GM08714 (cell line): ENCODE data around the gene RNF220.

Experiments
- H3K4me3 ChIP-seq: fragments of 200-500 bp; sonication (Bioruptor generic); 2 replicates; pipeline ENCODE4 v1.5.1; 2014; ENCODE audit warnings: mild to moderate bottlenecking, low read length, inconsistent platforms
- ZNF274 ChIP-seq: IDR thresholded peaks from 2 replicates; pipeline ENCODE4 v1.6.1; 2012; ENCODE audit warnings: mild to moderate bottlenecking, low read depth, low read length

Gene RNF220

DNA sequence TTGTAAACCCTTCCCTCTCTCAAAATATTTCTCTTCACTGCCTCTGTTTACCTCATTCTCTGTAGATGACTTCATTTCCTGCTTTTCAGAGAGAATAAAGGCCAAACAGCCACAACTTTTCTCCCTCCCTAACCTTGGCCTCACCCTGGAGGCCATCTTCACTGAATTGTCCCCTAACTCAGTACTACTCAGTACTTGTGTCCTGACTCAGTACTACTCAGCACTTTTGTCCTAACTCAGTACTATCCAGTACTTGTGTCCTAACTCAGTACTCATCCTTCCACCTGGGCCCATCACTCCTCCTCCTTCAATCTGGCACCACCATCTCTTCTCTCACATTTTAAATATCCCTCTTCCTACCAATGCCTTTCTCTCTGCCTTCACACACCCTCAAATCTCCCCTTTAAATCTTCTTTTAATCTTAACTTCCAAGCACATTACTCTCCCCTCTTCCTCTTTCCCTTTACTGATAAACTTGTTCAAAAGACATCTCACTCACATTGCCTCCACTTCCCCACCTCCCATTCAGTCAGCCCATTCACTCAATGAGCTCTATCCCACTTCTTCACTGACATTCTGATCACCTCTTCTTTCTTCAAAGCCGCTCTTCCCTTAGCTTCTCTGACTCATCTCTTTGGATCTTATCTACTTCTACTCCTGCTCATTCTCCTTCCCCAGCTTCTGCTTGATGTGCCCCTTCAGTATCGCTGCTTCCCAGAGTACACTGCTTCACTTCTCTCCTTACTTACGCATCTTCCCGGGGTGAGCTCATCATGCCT lies 121.4 kb downstream of the RNF220 start:
- TF ChIP-seq ZNF274, result no peak
- no peak overlapping the region for H3K4me3 ChIP-seq

DNA sequence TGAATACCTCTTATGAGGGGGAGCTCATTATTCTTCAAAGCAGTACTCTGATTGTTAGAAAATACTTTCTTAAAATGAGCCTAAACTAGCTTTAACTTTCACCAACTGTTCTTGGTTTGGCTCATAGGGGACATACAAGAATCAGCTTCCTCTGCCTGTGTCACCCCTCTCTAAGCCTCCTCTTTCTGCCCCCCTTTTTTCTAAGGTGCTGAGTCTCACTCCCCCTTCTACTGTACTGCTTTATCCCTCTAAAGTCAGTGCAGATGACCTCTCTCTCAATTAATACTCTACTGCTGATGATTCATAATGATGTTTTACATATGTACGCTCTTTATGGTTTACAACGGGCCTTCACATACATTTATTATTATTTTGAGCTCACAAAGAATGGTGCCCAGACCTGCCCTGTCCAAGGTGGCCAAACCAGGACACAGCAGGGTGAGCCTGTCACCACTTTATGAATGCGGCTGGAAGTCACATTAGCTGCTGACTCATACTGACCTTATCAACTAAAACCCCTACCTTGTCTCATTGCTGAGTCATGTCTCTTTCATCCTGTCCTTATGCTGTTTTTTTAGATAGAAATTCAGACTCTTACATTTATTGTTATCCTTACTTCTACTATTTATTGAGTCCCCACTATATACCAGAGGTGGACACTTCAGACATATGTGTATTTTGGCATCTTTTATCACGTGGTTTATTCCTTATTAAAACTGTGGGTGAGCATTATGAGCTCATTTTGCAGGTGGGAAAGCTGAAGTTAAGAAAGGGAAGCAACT lies 126.9 kb downstream of the RNF220 start:
- TF ChIP-seq ZNF274, result no peak
- H3K4me3 ChIP-seq, result no peak overlapping the region

DNA sequence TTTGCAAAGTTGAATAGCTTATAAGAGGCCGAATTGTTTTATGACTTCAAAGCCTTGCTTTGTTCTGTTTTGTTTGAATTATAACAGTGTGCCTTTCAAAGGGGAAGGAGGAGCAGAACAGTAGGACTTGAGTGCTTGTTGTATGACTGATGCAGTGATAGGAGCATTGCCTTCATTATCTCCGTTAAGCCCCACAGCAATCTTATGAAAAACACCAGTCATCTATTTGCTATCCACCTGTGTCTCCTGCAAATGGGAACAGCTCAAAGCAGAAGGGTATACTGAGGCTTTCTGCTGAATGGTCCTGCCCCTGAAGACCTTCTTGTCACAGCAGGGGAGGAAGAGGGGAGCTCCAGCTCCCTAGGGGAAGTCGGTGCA lies 127.5 kb downstream of the RNF220 start:
- TF ChIP-seq ZNF274, result no peak
- H3K4me3 ChIP-seq, result no peak overlapping the region

DNA sequence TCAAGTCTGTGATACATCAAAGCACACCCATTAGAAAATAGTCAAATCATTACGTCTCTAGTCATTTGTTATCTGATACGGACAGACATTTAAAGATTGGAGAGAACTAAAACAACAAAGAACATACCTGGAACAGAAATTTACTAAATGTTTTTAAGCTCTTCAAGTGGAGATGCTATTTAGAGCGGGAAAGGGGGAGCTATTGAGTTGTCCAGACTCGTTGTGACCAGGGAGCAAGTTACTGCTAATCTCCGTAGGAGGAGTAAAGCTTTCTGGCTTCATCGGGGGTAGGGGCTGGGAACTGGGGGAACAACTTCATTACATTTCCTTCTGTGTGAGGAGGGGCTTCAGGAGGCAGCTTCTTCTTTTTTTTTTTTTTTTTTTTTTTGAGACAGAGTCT lies 129.7 kb downstream of the RNF220 start:
- no peak overlapping the region for H3K4me3 ChIP-seq
- no peak for TF ChIP-seq ZNF274

DNA sequence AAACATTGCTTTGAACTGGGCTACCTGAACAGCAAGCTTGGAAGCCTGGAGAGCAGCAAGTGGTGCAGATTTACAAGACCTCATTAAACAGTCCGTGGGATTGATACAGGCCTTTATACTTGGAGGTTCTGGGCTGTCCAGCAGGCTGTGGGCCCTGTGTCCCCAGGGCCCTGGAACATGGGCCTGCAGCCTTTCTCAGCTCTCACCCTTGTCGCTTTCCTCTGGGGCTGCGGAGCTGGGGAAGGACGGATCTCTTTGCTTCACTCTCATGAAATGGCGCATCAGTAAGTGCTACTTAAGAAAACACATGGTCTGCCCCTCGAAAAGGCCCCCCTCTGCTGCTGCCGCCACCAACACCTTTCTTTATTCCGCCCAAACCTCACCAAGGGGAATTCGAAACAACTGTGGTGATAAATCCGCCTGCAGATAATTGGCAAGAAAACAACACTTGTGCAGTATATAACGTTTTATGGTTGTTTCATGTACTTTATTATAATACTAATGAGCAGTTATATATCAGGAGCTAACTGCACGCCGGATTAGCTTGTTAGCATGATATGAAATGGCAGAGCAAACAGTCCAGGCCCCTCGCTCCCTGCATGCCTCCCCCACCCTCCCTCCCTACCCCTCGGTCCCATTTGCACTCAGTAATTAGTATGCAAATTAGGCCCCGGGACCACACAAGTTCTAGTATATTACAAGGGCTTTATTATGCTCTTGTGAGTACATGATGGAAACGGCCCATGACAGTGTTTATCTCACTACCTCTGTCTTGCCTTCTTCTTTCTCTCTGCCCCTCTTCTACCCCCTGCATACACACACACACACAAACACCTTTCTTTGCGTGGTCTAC lies 131.5 kb downstream of the RNF220 start:
- no peak for TF ChIP-seq ZNF274
- H3K4me3 ChIP-seq, result no peak overlapping the region

DNA sequence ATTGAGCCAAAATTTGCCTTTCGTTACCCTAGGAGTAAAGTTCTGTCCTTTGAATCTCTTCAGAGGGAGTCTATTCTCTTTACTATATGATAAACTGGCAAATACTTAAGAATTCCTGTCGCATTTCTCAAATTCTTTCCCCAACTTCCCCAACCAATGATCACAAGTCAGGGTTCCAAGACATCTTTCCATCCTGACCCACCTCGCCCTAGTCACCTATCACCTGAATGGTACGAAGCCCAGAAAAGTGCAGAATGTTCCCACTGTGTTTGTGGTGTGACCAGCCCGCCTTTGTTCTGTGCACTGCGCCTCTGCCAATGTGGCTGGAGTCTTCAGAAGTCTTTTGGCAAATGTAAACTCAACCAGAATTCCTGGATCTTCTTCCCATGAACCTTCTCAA lies 132.5 kb downstream of the RNF220 start:
- no peak overlapping the region for H3K4me3 ChIP-seq
- no peak for TF ChIP-seq ZNF274

DNA sequence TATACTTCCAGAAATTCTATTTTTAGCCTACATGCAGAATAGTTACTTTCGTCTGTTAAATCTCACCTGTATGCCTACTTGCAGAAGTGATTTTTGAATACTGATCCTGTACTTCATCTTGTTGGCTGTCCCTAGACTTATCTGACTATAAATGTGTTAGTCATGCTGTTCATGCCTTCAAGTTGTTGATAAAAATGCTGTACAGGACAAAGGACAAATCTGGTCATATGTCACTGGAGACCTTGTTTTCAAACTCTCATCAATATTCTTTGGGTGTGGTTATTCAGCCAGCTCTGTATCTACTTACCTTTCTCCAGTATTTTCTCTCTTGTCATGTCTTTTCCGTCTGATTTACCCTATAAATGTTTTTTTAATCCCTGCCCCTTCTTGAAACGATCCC lies 132.9 kb downstream of the RNF220 start:
- no peak overlapping the region for H3K4me3 ChIP-seq
- TF ChIP-seq ZNF274, result no peak

DNA sequence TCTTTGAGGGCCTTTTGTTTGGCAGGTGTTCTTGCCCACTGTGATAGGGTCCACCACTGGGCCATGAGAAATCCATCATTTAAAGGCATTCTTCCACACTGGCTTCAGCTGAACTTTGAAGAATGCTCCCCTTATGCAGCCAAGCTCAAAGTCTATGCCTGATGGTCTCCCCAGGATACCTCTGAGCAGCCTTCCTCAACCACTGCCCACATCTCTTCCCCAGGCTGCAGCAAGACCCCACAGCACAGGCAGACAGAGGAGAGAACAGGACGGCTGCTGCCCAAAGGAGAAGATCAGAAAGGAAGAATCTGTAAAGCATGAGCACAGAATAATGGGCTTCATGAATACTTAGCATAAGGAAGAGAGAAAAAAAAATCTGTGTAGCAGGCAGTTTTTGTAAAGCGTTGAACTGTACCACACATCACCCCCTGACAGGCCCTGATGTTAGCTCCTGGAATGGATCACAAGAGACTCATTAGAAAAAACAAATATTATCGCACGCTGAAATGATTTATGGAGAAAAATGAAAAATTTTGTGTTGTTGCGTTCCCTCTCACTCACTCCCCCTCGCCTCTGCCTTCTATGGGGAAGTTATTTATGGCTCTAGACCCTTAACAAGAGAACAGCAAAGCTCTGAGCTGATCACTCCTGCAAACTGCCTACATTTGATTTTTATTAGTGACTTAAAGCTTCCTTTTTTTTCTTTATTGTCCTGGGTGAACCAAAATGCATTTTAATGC lies 135.1 kb downstream of the RNF220 start:
- no peak for TF ChIP-seq ZNF274

DNA sequence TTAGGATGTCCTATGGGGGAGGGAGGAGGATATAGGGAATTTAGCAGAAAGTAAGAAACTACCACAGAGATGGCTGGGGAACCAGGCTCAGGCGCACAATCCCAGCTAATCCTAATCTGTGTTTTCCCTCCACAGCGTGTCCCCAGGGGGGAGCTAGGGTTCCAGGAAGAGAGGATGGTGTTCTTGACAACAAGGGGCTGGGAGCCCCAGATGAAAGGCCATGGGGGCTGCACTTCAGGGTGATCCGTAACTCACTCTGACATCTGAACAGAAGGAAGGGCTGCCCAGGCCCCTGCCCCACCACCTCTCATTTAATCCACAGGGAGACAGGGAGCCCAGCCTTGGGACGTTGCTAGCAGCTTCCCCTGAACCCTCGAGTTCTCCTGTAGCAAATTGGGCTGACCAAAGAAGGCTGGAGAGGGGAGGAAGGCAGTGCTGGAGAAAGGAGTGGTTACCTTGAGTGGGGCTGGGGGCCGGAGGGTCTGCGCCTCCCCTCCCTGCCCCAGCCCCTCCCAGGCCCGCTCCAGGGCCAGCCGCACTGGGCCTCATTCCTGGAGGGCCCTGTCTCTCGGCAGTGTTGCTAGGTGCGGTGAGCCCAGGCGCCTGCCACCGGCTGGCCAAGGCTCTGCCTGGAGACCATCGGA lies 137.5 kb downstream of the RNF220 start:
- H3K4me3 ChIP-seq, result no peak overlapping the region
- no peak for TF ChIP-seq ZNF274

More for the DNA sequence above, 135.1 kb downstream of the RNF220 start:
- H3K4me3 ChIP-seq, result no peak overlapping the region

DNA sequence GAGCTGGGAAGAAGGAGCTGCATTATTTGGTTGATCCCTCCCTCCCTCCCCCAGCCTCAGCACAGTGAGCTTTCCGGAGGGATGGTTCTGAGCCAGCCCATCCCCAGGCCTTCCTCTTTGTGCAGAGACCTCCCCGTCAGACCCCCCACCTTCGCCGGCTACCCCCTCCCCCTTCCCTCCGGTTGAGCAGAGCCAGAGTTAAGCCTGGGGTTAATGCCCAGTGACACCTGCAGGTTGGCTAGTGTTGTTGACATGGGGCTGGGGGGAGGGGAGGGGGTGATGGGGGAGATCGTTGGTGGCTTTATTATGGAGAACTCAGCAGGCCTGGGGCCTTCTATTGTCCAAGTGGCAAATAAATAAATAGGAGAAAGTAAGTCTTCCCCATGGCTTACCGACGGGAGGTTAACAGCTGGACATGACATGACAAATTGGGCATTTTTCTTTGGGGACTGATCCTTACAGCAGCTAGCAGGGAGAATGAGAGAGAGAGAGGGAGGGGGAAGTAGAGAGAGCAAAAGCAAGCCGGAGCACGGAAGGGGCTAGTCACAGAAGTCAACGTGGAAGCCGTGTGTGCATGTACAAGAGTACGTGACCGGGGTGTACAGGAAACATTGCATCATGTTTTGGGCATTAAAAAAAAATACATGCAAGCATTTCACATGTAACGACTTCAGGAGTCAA lies 138.1 kb downstream of the RNF220 start:
- H3K4me3 ChIP-seq, result no peak overlapping the region
- no peak for TF ChIP-seq ZNF274

DNA sequence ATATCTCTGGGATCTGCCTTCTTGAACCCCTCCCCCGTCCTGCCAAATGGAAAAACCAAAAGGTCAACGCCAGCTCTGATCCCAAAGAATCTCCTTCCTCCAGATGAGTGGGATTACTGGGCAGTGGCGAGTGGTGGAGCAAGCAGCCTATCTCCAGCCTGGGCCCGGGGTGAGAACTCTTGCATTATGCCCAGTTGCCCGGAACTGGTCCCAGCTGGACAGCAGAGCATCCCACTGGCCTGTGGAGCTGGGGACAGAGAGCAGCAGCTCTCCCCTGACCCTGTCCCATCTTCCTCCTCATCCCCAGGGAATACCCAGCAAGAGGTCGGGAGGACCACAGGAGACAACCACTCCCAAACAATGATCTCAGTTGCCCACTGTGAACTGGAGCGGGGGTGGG lies 138.7 kb downstream of the RNF220 start:
- no peak overlapping the region for H3K4me3 ChIP-seq

DNA sequence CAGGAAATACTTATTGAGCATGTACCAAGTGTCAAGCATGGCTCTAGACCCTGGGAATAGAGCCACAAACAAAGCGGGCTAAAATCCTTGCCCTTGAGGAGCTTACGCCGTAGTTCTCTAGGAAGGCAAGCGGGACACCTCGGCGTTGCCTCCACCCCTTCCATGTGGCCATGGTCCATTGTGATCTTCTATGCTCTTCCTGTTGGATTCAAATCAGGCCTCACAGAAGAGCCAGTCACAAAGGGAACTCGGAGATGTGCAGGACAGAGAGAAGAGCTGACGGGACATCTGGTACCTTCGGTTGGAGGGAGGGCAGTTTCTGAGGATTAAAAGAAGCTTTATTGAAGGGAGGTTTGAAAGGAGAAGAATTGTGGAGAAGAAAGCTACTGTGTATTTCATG lies 139.9 kb downstream of the RNF220 start:
- H3K4me3 ChIP-seq, result no peak overlapping the region
- no peak for TF ChIP-seq ZNF274

More for the DNA sequence above, 138.7 kb downstream of the RNF220 start:
- TF ChIP-seq ZNF274, result no peak

DNA sequence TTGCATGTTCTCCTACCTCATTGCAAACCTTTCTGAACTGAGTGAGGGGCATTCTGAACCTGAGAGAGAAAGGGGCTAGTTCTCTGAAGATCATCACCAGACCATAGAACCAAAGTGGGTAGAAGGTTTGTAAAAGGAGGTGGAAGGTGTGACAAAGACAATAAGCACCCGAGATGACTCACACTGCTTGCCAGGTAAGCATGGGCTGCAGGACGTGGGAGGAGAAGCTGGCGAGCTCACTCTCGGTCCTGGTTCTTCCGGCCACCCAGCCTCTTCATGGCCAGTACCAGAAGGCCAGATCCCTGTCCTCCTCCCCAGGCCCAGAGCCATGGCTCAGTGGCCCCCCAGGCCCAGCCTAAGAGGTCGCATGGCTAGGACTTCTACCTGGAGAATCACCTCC lies 140.9 kb downstream of the RNF220 start:
- no peak overlapping the region for H3K4me3 ChIP-seq
- TF ChIP-seq ZNF274, result no peak
